GM21515 (cell line): ENCODE results near the gene EME1.
"Not testable (repeated sequence)": the region's sequence is repeated elsewhere in the genome, so short reads cannot be mapped to it uniquely, and the experiment has no call there.

Experiments used
- ATAC-seq: cut with Tn5 transposase; IDR thresholded peaks from one replicate; pipeline ENCODE4 v1.9.1; 2021; ENCODE audit not compliant: unreplicated experiment

EME1 gene

DNA sequence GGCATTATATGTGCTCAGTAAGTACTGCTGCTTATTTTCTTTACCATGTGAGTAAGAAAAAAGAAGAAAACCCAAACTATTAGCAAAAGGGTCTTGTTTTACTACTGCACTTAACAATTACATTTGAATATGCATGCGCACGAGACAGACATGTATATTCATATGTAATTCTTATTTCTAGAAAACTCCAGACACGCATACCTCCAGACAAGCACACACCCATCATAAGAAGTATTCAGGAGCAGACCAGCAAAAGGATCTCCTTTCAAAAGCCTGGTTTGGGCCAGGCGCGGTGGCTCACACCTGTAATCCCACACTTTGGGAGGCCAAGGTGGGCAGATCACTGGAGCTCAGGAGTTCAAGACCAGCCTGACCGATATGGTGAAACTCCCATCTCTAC is 16.5 kb downstream of the EME1 start:
- no peak for ATAC-seq

DNA sequence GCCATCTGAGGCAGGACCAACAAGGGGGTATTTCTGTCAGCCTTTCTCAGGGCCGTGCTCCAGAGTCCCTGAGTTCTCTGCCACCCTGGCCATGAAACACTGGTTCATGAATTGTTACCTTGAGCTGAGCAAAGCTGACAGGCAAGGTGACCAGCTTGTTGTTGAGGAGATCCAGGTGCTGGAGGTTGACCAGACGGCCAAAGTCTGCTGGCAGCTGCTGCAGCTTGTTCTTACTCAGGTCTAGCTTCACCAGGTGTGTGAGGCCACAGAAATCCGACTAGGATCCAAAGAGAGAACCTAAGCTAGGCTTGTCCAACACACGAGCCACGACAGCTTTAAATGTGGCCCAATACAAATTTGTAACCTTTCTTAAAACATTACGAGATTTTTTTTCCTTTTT is 19.6 kb downstream of the EME1 start:
- ATAC-seq, result no peak

DNA sequence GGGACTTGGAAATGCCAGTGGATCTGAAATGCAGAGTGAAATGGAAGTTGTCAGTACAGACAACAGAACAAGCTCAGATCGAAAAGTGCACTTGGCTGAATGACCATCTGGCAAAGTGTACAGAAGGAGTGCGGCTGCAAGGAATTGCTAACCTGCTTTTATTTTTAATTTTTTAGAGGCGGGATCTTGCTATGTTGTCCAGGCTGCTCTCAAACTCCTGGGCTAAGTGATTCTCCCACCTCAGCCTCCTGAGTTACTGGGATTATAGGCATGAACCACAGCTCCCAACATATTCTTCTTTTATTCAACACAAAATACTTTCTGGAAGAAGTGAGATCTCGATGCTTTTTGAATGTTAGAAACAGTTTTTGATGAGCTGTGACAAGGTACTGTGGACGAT is 20.7 kb downstream of the EME1 start:
- ATAC-seq, result no peak

DNA sequence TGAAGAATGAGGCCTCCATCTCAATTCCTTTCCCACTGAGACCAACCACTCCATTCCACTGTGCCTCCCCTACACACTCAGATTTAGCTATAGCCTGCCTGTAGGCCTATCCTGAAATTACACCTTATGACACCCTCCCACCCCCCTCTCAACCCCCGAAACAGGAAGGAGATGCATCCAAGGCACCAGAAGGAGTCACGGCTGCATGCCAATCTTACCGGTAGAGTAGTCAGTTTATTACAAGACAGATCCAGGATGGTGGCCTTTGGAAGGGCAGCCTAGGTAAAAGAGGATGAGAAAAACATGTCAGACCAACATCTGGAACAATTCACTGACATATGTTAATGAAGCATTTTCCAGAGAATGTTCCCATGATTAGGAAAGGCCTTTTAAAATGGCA is 21.7 kb downstream of the EME1 start:
- ATAC-seq, result no peak

DNA sequence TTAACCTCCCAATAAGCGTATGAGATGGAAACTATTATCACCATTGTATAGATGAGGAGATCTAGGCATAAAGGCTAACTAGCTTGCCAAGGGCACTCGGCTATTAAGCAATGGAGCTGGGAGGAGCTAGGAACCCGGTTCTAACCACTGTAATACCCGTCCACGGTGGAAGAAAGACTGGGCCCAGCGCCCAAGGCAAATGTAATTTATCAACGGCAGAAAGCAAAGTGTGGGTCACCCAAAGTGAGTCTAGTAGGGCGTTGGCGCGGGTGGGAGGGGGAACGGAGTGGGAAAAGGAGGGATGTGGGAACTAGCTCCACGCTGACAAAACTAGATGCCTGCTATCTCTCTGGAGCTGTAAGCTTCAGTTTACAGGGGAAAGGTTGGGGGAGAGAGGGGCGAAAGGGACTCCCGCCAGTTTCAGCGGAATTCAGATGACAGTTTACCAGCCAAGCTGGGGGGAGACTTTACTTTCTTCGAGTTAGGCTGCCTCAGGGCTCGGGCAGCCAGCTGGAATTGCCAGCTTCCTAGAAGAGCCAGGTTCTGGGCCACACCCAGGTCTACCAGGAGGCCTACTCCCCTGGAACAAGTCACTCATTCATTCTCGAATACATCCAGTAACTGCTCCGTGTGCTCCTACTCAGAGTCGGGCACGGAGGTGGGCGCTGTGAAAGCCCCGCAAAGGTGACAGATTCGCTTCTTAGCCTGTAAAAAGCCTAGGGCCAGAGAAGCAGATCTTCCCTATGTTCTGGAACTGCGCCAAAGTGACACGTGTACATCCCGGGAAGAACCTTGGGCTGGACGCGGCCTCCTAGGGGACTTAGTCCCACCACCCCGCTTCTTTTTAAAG is 23.5 kb downstream of the EME1 start:
- no peak for ATAC-seq

DNA sequence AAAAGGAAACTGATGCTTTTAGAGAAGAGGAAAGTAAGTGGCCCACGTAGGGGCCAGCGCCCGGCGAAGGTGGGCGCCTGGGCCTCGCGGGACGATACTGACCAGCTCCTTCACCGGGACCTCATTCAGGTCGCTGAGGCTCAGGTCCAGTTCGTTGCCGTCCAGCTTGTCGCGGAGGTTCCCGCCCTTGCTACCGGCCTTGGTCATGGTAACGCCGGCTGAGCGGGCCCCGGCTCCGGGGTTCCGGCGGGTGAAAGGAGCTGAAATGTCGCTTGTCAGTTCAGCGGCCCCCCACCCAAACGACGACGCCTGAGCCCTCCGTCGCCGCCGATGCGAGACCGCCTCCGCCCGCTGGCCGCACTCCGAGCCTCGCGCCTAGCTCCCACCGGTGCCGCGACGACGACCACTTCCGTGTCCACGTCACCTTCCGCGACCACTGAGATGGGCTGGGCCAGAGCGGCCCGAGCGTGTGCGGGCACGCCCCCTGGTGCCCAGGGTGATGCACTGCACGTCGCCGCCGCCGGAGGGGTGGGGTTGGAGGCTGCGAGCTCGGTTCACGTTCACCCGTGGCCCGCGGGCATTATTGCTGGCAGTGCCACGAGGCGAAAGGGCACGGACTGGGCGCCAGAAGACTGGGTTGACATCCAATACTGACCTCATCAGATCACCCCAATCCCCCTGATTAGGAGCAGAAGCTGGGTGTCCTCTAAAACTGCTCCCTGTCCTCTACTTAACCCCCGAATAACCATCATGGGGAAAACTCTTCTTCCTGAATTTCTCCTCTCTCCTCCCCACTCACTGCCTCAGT is 24.3 kb downstream of the EME1 start, which contains the start of gene LRRC59:
Gene LRRC59 (minus strand): TSS at position 413 of the 808 bp plus-strand sequence. CDS start 206 bp downstream, at position 207.
- peak; percentile 96 for ATAC-seq

DNA sequence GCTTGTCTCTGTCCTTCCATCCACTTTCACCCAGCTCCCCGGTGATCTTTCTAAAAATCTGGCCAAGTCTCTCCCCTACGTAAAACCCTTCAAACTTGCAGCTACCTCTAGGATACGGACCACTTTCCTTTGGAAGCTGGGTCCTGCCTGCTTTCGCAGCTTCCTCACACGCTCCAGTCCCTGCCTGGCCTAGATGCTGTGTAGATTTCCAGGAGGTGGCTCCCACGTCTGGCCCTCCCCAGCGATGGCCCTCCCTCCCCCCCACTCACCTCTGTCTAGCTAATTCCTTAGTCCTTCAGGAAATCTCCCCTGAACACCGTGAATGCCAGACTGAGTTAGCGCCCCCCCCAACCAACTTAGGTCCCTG is 24.9 kb downstream of the EME1 start:
- ATAC-seq, result no peak

DNA sequence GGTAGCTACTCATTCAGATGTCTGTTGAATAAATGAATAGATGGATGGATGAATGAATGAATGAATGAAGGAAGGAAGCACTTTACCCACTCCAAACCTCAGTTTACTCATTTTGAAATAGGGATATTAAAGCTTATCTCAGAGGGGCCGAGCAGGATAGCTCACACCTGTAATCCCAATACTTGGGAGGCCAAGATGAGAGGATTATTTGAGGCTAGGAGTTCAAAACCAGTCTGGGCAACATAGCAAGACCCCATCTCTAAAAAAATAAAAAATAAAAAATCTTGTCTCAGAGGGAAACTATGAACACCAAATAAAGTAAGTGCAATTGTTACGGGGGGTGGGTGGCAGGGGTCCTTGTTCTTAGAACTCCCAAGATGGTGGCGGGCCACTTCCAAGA is 25.6 kb downstream of the EME1 start:
- ATAC-seq, result not testable (repeated sequence)

DNA sequence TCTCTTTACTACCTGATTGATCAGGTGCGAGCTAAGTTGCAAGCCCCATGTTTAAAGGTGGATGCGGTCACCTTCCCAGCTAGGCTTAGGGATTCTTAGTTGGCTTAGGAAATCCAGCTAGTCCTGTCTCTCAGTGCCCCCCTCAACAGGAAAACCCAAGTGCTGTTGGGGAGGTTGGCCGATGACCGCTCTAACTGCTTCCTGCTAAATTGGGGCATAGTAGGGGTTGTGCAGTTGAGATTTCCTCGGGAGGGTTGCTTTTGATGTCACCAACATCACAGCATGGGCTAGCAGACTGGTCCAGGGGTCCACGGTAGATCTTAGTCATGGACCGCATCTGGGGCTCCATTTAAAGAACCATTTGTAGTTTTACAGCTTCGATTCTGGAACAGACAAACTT is 26.6 kb downstream of the EME1 start:
- ATAC-seq, result not testable (repeated sequence)

DNA sequence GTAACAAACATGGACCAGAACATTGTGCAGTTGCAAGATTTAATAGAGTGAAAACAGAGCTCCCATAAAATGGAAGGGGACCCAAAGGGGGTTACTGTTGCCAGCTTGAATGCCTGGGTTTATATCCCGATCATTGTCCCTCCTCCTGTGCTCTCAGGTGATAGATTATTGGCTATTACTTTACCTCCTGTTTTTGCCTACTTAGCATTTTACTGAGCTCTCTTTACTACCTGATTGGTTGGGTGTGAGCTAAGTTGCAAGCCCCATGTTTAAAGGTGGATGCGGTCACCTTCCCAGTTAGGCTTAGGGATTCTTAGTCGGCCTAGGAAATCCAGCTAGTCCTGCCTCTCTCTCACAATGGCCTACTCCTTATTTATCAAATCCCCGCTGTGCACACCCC is 32.3 kb downstream of the EME1 start:
- ATAC-seq, result not testable (repeated sequence)

DNA sequence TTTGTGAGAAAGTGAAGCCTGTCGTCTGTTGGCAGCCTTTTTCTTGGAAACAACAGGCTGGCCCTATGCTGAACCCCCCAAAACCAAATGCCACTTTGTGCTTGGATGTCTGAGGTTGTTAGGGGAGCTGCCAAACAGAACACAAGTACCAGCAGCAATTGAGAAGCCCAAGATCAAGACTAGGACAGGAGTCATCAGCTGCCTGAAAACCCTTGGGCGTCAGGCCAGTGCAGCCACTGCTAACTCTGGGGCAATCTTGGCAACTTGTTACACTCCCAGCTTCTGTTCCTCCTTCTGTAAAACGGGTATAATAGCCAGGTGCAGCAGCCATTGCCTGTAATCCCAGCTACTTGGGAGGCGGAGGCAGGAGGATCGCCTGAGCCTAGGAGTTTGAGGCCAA is 33.5 kb downstream of the EME1 start:
- no peak for ATAC-seq

DNA sequence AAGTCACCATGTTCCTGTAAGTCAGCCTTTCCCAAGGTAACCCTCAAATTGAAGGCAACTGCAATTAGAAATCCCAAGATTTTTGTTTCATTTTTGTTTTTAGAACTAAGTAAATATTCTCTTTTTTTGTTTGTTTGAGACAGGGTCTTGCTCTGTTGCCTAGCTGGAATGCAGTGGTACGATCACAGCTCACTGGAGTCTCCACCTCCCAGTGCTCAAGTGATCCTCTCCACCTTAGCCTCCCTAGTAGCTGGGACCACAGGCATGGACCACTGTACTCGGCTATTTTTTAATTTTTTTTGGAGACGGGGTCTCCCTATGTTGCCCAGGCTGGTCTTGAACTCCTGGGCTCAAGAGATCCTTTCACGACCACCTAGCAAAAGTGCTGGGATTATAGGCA is 34.9 kb downstream of the EME1 start:
- ATAC-seq, result no peak

DNA sequence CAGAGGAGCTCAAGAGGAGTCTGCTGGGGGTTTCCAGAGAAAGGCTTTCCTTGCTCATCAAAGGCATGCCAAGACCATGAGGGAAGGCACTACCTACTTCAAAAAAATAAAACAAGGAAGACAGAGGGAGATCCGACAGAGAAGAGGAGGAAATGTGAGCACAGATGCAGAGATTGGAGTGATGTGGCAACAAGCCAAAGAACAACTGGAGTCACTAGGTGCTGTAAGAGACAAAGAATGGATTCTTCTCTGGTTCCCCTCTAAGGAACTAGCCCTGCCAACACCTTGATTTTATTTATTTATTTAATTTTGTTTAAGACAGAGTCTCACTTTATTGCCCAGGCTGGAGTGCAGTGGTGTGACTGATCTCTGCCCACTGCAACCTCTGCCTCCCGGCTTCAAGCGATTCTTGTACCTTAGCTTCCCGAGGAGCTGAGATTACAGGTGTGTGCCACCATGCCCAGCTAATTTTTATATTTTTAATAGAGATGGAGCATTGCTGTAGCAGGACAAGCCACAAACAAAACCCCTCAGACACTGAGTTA is 39.2 kb downstream of the EME1 start:
- ATAC-seq, result no peak

DNA sequence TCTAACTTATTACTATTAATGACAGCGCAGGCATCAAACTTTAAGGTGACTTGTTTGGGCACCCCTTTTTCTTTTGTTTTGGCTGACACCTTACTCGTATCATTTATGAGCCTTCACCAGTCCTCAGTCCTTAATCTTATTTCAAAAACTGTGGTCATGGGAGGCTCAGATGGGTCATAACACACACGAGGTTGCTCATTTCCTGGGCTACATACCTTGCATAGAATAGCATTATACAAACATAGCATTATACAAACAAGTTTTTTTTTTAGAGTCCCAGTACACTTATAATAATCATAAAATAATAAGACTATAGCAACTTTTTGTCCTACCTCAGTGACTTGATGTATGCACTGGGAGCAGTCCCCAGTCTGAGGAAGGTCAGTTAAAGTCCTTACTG is 41.8 kb downstream of the EME1 start:
- ATAC-seq, result no peak

DNA sequence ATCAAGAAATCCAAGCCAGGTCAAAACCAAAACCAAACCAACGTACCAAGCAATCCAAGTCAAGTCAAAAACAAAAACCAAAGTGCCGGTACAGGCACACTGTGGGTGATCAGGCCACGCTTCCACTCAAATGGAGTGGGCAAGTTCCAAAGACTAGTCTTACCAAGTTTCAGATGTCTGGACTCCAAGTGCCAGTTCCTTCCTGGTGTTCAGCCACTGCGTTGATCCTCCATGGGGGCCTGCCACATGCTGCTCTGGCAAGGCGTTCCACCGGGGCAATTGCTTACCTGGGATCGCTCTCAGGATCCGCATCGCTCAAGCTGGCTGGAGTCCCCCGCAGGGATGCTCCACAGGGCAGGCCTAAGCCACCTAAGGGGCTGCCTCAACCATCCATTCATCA is 46.5 kb downstream of the EME1 start:
- not testable (repeated sequence) for ATAC-seq

DNA sequence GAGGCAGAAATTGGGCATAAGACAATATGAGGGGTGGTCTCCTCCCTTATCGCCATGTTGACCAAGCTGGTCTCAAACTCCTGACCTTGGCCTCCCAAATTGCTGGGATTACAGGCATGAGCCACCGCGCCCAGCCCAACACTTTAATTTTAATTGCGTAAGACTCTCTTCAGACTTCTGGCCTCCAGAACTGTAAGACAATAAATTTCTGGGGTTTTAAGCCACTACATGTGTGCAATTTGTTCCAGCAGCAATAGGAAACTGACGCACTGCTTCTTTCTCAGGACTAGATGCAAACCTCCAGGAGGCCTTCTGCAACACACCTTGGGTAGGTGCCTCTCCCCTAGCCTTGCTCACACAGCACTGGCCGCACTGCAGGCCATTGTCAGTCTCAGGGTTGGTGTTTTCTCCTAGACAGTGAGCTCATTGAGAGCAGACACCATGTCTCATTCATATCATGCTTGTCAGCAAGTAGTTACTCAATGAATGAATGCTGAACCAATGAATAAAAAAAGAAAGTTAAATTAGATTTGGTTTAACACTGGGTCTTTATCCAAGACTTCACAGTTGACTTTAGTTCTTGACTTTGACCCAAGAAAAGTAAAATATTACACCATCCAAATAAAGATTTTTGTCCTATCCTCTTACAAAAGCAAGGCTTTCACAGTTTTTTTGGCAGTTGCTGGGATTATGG is 47.5 kb downstream of the EME1 start:
- ATAC-seq, result no peak

DNA sequence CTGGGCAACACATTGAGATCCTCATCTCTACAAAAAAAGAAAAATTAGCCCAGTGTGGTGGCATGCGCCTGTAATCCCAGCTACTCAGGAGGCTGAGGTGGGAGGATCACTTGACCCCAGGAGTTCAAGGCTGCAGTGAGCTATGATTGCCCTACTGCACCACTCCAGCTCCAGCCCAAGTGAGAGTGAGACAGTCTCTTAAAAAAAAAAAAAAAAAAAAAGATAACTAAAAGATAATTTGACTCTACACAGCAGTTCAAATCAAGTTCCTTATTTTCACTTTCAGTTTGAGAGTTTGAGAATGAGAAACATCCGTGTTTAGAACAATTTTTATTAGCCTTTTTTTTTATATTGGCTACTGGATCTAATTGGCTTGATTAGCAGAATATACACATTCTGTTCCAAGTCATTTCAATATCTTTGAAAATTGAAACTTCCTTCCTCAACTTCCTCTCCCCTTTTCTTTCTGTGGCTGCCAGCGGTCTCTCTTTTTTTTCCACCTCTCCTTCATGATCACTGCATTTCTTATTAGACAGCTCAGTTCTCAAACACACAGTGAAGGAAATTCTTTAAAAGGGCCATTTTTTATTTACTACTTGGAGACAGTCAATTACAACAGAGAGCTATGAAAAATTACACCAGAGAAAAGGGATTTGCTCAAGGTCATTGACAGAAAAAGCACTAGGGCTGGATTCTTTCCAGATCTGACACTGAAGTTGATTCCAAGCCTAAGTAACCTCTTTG is 48.5 kb downstream of the EME1 start:
- ATAC-seq, result no peak

DNA sequence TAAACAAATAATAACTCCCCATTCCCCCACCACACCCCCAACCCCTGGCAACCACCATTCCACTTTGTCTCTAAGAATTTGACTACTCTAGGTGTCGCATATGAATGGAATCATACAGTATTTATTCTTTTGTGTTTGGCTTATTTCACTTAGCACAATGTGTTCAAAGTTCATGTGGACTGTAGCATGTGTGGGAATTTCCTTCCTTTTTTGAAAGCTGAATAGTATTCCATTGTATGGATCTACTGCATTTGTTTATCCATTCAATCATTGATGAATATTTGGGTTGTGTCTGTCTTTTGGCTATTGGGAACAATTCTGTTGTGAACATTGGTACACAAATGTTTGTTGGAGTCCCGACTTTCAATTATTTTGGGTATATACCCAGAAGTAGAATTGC is 49.7 kb downstream of the EME1 start:
- no peak for ATAC-seq

DNA sequence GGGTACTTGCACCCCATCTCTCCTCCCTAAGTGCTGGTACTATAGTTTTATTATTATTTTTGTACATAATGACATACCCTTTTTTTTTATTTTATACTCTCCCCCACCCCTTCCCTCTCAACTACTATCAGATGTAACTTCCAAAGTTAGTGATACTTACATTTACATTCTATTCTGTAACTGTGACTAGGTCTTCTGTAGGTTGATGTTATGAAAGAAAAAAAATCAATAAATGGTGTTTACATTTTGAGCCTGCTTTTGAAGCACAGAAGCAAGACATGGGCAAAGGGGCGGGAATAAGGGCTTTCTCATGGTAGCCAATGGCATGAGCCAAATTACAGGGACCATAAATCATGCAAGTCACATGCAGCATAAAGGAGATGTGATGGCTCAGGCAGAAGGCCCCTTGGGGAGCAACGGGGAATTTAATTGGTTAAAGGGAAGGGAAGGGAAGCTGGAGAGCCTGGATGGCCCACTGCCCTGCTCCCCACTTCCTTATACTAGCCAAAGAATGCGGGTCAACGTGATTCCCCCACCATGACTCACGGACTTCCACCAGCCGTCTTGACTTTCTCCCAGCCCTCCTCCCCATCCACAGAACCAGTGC is 50.6 kb downstream of the EME1 start:
- ATAC-seq, result no peak
